ENCODE results near the gene RALGAPA2. TPM values are rescaled to one million over a fixed set of nuclear protein-coding genes. Genes with fewer than 3 reads are reported as not detected.

RALGAPA2 gene
- total RNA-seq, 4 donors from 2014 or later: 35.1 to 109 (median 59.6) TPM

DNA sequence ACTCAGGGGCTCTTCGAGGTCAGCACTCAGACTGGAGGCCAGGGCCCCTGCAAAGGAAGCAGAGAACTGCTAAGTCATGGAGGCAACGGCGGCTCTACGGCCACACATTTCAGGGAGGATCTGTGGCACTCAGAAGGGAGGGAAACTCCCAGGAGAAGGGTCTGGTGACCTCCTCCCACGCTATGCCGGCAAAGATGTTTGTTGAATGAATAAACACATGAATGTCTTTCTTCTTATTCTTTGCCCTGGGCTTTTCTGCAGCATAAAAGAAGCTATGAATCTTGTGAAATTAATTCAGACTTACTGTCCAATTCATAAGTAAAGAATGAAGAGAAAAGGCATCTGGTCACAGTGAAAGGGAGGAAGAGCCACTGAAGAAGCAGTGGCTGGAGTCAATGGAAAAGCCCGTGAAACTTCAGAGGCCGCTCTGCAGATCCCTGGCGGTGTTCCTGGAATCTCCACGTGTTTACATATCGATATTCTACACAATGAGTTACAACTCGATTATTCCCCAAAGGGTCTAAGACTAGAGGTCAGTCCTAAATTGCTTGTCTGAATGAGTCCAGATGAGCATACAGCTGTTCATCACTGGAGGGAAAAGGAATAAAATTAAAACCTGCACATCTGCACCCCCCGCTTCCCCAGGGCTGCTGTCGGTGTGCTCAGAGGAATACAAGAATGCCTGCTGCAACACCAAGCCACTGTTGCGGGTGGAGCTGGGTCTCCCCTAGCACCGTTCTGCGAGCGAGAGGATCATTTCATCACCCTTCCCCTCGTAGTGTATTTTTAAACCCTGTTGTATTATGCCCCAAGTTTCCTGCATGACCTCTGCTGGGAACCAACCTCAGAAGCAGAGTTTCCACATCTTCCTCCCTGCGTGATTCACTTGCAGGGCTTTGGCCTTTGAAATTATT is 319.0 kb downstream of the RALGAPA2 start:
- ATAC-seq (ENCODE audit: low FRiP score) (no peak), DNase-seq (ENCODE audit: low spot score) (no peak)
- TF ChIP-seq, protein P1, sequence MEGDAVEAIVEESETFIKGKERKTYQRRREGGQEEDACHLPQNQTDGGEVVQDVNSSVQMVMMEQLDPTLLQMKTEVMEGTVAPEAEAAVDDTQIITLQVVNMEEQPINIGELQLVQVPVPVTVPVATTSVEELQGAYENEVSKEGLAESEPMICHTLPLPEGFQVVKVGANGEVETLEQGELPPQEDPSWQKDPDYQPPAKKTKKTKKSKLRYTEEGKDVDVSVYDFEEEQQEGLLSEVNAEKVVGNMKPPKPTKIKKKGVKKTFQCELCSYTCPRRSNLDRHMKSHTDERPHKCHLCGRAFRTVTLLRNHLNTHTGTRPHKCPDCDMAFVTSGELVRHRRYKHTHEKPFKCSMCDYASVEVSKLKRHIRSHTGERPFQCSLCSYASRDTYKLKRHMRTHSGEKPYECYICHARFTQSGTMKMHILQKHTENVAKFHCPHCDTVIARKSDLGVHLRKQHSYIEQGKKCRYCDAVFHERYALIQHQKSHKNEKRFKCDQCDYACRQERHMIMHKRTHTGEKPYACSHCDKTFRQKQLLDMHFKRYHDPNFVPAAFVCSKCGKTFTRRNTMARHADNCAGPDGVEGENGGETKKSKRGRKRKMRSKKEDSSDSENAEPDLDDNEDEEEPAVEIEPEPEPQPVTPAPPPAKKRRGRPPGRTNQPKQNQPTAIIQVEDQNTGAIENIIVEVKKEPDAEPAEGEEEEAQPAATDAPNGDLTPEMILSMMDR (IDR thresholded peaks at IDR 0.05): no peak

DNA sequence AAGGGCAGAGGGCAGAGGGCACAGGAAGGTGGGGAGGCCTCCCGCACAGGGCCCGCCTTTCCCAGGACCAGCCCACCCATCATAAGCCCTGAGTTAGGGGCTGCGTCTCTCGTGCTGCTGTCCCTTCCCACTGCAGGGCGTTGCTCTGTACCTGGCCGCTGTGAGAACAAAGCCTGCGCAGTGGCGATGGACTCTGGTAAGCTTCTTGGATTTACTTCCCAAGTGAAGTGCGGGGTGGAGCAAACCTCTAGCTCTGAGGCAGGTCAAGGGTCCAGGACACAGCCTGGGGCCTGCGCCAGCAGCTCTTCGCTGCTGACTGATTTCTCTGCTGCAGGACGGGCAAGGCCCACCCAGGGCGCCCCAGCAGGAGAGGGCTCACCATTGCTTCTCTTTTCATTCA is 320.7 kb downstream of the RALGAPA2 start:
- no peak for ATAC-seq (ENCODE audit: low FRiP score)
- DNase-seq (ENCODE audit: low spot score): no peak
- TF ChIP-seq, protein P1 (IDR thresholded peaks at IDR 0.05): no peak

DNA sequence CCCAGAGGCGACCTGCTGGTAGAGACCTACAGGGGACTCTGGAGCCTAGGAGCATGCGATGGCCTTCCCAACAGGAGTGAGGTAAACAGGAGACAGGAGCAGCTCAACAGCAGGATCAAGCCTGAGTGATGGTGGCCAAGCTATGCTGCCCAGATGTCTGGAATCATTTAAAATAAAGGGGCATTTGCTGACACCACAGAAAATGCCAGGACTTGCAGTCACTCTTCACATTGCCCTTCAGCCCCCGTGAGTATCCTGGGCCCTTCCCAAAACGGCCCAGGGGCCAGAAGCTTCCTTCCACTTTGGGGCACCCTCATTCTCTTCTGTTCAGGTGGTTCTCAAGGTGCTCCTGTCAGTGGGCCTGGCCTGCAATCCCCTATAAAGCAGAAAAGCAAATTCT is 321.3 kb downstream of the RALGAPA2 start:
- TF ChIP-seq, protein P1 (IDR thresholded peaks at IDR 0.05): no peak
- ATAC-seq (ENCODE audit: low FRiP score): no peak
- DNase-seq (ENCODE audit: low spot score): no peak

DNA sequence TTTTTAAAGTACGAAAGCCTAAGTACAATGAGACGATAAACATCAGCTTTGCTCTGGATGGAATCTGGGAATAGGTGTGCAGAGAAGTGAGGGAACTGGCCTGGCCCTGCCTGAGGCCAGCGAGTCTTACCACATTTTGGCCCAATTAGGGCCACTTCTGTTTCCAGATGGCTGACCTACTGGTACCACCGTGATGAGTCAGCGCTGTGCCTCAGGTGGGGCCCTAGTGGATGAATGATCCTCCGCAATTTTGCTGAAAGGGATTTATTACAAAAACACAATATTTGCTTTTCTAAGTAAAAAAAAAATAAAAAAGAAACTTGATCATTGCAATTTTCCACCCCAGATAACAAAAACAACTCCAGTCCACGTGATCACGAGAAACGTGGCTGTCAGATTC is 322.1 kb downstream of the RALGAPA2 start:
- TF ChIP-seq, protein P1 (IDR thresholded peaks at IDR 0.05): no peak
- DNase-seq (ENCODE audit: low spot score) (no peak), ATAC-seq (ENCODE audit: low FRiP score) (no peak)

DNA sequence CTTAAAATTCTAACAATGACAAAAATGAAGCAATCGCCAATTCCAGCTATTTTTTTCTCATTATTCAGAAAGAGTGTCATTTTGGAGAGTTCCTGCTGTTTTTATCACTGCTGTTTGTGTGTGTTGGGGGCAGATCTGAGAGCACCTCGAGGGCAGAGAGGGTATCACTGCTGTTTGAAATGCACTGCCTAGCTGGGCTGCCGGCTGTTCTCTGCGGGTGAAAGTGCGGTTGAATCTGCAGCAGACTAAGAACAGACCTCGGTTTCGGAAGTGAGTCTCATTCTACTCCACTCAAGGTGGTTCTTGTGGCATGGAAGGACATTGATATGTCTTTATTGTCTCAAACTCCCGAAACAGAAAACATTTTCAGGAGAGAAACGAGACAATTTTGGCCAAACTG is 326.3 kb downstream of the RALGAPA2 start:
- TF ChIP-seq, protein P1 (IDR thresholded peaks at IDR 0.05): no peak
- ATAC-seq (ENCODE audit: low FRiP score) (no peak), DNase-seq (ENCODE audit: low spot score) (no peak)

DNA sequence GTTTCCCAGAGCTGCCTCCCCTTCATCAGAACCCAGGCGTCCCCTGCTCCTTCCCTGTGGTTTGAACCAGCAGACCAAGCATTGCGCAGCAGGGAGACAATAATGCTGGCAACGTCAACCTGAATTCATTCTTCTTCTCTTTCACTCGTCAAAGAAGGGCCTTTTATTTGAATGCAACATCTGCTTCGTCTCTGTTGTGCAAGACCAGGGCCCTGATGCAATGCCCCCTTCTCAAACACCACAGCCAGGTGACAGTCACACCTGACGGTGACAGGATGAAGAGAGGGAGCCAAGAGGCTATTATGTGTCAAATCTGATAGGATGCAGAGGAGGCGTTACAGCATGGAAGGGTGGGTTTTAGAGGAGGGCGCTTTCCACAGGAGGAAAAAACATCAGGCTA is 336.6 kb downstream of the RALGAPA2 start:
- no peak for ATAC-seq (ENCODE audit: low FRiP score)

More for the DNA sequence above, 336.6 kb downstream of the RALGAPA2 start:
- TF ChIP-seq, protein P1 (IDR thresholded peaks at IDR 0.05): no peak
- no peak for DNase-seq (ENCODE audit: low spot score)
